ENCODE results near the gene RASL10A.

GRCh38 chr22:29339381-29340235, 24.1 kb upstream of the RASL10A start:
- TF ChIP-seq POLR2A (IDR thresholded peaks at IDR 0.05) (no peak), CTCF (IDR thresholded peaks at IDR 0.05) (no peak)
